ENCODE results near the gene TSPAN2.
"Not testable (repeated sequence)": the region's sequence is repeated elsewhere in the genome, so short reads cannot be mapped to it uniquely, and the experiment has no call there.

TSPAN2 gene

DNA sequence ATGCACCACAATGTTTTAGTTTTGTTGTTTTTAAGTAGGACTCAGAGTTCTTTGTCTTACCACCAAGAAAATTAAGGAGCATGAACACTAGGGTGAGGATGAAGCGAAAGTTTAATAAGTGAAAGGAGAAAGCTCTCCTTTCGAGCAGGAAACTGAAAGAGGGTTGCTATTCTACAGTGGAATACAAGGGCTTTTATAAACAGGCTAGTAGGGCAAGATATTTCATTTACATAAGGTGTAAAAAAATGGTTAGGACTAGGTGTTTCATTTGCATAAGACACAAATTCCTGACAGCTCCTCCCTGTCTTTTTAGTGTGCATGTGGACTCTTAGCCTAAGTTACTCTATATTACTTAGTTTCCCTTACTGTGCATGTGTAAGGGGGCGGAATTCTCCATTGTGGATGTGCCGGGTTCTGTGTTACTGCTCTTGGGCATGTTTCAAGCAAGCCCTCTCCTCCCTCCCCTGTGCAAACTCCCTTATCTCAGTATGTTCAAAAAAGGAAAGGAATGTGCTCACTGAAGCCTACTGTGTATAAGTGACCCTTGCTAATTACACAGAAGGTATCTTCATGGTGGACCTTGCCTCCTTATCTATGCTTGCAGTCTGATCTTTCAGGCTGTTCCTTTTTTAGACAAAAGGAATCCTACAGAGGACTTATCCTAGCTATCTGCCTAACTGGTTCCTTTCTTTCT, 52.3 kb downstream of the TSPAN2 start:
- DNase-seq (ENCODE audit: low read depth, low spot score) = peak; percentile 4

- DNase-seq (ENCODE audit: low read depth, low spot score) = no peak
Observed at GRCh38 chr1:115035652-115036051, 53.7 kb downstream of the TSPAN2 start.

DNA sequence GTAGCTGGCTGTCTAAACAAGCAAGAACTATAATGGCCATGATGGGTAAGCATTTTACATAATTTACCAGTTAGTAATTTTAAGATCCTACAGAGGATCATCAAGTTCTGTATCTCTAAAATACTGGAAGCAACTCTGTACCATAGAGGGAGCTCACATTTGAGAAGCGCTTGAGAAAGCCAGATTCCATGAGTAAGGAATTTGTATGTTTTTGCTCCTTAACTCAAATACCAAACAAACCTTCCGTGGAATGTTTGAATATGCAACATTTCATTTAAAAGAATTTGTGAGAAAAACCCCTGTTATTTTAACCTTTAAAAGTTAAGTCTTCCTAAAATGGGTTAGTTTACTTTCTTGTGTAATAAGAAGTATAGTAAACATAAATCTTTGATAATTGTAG, 57.7 kb downstream of the TSPAN2 start:
- peak; percentile 11 for DNase-seq (ENCODE audit: low read depth, low spot score)

- no peak for DNase-seq (ENCODE audit: low read depth, low spot score)
Observed at GRCh38 chr1:115029526-115029925, 59.8 kb downstream of the TSPAN2 start, which contains the start of gene TSHB. Gene TSHB, plus strand, starts transcription at chr1:115029826. Its CDS starts 3,537 bp downstream, at chr1:115033363.

DNA sequence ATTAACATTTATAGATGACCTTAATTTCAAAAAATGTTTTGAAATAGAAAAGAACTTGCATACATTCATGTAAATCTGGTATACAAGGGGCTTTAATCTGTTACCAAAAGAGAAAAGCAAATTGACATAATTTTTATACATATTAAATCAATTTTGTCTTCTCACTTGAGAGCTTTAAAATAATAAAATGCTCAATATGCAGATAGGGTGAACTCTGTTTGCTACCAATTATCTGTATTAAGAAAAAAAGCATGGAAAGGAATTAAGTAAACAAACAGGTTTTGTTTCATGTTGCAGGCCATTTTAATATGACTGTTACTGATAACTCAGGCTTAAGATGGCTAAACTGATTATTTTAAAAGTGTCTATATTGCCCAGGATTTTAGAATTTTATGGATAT, 65.7 kb downstream of the TSPAN2 start:
- no peak for DNase-seq (ENCODE audit: low read depth, low spot score)

DNA sequence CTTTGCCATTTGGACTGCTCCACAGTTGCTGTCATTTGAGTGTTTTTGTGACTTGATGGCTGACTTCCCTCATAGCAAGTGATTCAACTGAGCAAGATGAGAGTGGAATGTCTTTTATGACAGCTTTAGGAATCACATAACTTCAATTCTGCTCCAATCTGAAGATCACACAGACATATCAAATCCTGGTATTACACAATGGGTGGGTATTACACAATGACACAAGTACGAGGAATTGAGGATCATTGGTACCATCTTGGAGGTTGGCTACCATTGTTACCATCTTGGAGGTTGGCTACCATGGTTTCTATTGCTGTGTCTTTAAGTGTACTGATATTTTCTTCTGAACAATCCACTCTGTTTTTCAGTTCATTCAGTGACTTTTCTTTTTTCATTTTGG, 68.2 kb downstream of the TSPAN2 start:
- DNase-seq (ENCODE audit: low read depth, low spot score) = no peak

GRCh38 chr1:115019549-115019948, 69.8 kb downstream of the TSPAN2 start:
- DNase-seq (ENCODE audit: low read depth, low spot score) = not testable (repeated sequence)

GRCh38 chr1:115013792-115014191, 75.5 kb downstream of the TSPAN2 start:
- no peak for DNase-seq (ENCODE audit: low read depth, low spot score)

GRCh38 chr1:115012434-115012833, 76.9 kb downstream of the TSPAN2 start:
- no peak for DNase-seq (ENCODE audit: low read depth, low spot score)

DNA sequence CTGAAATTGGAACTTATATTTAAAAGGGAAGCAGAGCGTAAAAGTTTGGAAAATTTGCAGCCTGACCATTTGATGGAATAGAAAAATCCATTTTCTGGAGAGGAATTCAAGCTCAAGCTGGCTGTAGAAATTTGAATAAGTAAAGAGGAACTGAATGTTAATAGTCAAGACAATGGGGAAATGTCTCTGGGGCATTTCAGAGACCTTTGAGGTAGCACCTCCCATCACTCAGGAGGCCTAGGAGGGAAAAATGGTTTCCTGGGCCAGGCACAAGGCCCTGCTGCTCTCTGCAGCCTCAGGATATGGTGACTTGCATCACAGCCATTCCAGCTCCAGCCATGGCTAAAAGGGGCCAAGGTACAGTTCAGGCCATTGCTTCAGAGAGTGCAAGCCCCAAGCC, 77.3 kb downstream of the TSPAN2 start:
- DNase-seq (ENCODE audit: low read depth, low spot score) = no peak

DNA sequence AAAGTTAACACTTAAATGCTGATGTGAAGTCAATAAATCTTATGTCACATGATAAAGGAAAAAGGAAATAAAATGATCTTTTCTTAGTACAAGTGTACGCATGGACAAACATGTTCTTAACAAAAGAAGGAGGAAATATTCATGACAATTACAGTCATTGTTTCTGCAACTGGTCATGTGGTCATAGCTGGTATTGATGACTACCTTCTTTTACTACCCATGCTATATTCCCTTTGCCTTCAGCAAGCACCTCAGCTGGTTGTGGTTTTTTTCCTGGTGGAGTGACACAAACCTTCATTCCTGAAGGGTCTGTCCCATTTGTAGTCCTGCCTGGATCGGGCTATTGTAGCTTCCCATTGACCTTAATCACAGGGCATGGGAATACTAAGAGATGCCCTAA, 83.1 kb downstream of the TSPAN2 start:
- DNase-seq (ENCODE audit: low read depth, low spot score) = no peak
